HL-60 (cell line): ENCODE data around the gene INKA2.

Experiments used
- DNase-seq, 2 experiments: peaks; one replicate each; pipeline ENCODE4 v3.0.0-alpha.2; 2010 to 2020; ENCODE audit warnings: low read depth in 1 of 2, low spot score in 1 of 2
- H3K27ac ChIP-seq: fragments of 250-450 bp; sonication (Bioruptor Pico); replicated peaks from 2 replicates; pipeline ENCODE4 v1.5.1; 2020; ENCODE audit warnings: mild to moderate bottlenecking, moderate library complexity
- H3K27me3 ChIP-seq: fragments of 250-450 bp; sonication (Bioruptor Pico); 2 replicates; pipeline ENCODE4 v1.5.1; 2021; ENCODE audit warnings: mild to moderate bottlenecking, moderate library complexity; ENCODE audit not compliant: insufficient read depth, poor library complexity, severe bottlenecking
- H3K4me3 ChIP-seq: replicated peaks from 2 replicates; pipeline ENCODE4 v1.5.1; 2011; ENCODE audit warnings: mild to moderate bottlenecking, control low read depth, low read length; ENCODE audit not compliant: insufficient read depth
- GABPA ChIP-seq: IDR thresholded peaks from 2 replicates; pipeline ENCODE4 v1.6.1; 2012; ENCODE audit warnings: low read depth
- POLR2AphosphoS5 ChIP-seq: IDR thresholded peaks from 2 replicates; pipeline ENCODE4 v1.6.1; 2012; ENCODE audit warnings: low read depth
- SPI1 ChIP-seq: IDR thresholded peaks from 2 replicates; pipeline ENCODE4 v1.6.1; 2012; ENCODE audit warnings: low read depth, mild to moderate bottlenecking, borderline replicate concordance
- TF ChIP-seq, protein P1 (sequence below): IDR thresholded peaks from one replicate; pipeline ENCODE4 v1.5.1; 2011; ENCODE audit warnings: low read length, control low read depth, inconsistent platforms; ENCODE audit not compliant: insufficient read depth
- TF ChIP-seq, protein P2 (sequence below): IDR thresholded peaks from 2 replicates; pipeline ENCODE4 v1.6.1; 2012; ENCODE audit warnings: low read depth; ENCODE audit not compliant: insufficient replicate concordance

Gene INKA2

DNA sequence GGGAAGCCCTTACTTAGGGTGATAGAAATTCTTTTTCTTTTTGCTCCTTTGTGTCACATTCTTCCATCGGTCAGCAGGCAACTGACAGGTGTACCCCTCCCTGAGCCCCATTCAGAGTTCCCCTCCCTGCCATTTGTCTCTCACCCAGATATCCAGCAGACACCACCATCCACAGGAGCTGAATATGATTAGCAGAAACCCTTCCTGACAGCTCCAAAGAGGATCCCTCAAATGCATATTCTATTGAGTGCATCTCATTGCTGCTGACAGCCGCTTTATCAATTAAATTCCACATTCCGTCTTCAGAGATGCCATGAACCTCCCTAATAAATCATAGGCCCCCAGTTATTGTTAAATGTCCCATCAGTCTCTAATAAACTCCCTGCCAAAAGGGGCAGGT lies 10.4 kb upstream of the INKA2 start:
- Histone ChIP-seq H3K27ac (no peak overlapping the region), H3K27me3 (no peaks in the 10 kb centered on the region), H3K4me3 (no peak overlapping the region)
- TF ChIP-seq, protein P1, sequence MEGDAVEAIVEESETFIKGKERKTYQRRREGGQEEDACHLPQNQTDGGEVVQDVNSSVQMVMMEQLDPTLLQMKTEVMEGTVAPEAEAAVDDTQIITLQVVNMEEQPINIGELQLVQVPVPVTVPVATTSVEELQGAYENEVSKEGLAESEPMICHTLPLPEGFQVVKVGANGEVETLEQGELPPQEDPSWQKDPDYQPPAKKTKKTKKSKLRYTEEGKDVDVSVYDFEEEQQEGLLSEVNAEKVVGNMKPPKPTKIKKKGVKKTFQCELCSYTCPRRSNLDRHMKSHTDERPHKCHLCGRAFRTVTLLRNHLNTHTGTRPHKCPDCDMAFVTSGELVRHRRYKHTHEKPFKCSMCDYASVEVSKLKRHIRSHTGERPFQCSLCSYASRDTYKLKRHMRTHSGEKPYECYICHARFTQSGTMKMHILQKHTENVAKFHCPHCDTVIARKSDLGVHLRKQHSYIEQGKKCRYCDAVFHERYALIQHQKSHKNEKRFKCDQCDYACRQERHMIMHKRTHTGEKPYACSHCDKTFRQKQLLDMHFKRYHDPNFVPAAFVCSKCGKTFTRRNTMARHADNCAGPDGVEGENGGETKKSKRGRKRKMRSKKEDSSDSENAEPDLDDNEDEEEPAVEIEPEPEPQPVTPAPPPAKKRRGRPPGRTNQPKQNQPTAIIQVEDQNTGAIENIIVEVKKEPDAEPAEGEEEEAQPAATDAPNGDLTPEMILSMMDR: no peak
- TF ChIP-seq GABPA (no peak), SPI1 (no peak), POLR2AphosphoS5 (no peak)
- TF ChIP-seq, protein P2, sequence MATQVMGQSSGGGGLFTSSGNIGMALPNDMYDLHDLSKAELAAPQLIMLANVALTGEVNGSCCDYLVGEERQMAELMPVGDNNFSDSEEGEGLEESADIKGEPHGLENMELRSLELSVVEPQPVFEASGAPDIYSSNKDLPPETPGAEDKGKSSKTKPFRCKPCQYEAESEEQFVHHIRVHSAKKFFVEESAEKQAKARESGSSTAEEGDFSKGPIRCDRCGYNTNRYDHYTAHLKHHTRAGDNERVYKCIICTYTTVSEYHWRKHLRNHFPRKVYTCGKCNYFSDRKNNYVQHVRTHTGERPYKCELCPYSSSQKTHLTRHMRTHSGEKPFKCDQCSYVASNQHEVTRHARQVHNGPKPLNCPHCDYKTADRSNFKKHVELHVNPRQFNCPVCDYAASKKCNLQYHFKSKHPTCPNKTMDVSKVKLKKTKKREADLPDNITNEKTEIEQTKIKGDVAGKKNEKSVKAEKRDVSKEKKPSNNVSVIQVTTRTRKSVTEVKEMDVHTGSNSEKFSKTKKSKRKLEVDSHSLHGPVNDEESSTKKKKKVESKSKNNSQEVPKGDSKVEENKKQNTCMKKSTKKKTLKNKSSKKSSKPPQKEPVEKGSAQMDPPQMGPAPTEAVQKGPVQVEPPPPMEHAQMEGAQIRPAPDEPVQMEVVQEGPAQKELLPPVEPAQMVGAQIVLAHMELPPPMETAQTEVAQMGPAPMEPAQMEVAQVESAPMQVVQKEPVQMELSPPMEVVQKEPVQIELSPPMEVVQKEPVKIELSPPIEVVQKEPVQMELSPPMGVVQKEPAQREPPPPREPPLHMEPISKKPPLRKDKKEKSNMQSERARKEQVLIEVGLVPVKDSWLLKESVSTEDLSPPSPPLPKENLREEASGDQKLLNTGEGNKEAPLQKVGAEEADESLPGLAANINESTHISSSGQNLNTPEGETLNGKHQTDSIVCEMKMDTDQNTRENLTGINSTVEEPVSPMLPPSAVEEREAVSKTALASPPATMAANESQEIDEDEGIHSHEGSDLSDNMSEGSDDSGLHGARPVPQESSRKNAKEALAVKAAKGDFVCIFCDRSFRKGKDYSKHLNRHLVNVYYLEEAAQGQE: no peak
- DNase-seq: no peak

DNA sequence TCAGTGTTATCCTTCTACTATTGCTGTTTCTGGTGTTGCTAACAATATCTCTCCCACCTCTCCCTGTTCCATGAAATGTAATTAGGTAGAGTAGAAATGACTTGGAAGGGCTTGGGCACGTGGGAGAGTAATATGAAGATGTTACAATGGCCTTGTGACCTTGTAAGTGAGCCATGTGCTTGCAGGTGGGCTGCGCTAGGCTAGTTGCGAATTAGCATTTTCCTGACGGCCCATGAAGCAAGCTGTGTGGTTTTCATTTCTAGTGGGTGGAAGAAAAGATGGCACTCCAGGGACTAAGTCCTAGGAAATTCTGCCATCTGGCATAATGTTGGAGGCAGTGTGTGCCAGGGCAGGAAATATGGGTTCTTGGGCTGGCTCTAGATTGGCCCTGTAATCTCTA lies 8.8 kb upstream of the INKA2 start:
- no peak for TF ChIP-seq GABPA
- TF ChIP-seq, protein P1: no peak
- no peak for TF ChIP-seq SPI1
- TF ChIP-seq, protein P2: no peak
- no peak for TF ChIP-seq POLR2AphosphoS5
- DNase-seq: no peak
- Histone ChIP-seq H3K27ac (no peak overlapping the region), H3K4me3 (no peak overlapping the region), H3K27me3 (no peaks in the 10 kb centered on the region)

DNA sequence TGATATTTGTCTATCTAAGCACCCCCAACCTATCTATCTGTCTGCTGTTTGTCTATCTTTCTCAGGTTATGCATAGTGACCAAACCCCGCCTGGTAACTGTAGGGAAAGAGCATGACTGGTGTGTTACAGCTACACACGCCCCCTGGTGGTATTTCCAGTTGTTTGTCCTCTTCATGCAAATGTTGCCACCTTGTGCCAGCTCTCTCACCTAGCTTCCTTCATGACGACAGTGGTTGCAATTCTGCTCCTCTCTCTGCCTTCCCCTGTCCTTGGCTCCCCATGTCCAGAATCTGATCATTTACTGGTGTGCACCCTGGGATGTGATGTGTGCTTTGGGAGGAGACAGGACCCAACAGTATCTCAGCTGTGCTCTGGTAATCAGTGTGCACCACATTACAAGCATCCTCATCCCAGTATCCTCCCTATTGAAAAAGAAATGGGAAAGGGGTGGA lies 8.1 kb upstream of the INKA2 start:
- Histone ChIP-seq H3K27me3 (no peaks in the 10 kb centered on the region), H3K4me3 (no peak overlapping the region), H3K27ac (no peak overlapping the region)
- TF ChIP-seq, protein P2: no peak
- TF ChIP-seq SPI1 (no peak), POLR2AphosphoS5 (no peak), GABPA (no peak)
- TF ChIP-seq, protein P1: peak; percentile 74
- DNase-seq: peak; percentile 64 to 85
